SU-DHL-6 (cell line): Measurements from ENCODE around the gene AGBL4.

ENCODE experiments used
- EZH2phosphoT487 ChIP-seq: fragments of 200-600 bp; sonication (generic), shearing (Covaris generic); conservative IDR thresholded peaks from 2 replicates; pipeline ENCODE4 v1.6.1; 2018; ENCODE audit warnings: mild to moderate bottlenecking, antibody characterized with exemption, low read length, moderate library complexity, mixed read lengths
- TF ChIP-seq, protein P1 (sequence below): fragments of 200-600 bp; sonication (generic); IDR thresholded peaks from one replicate; pipeline ENCODE4 v1.5.1; 2017; ENCODE audit warnings: antibody characterized with exemption, mild to moderate bottlenecking, low read length, moderate library complexity; ENCODE audit not compliant: insufficient read depth, poor library complexity, severe bottlenecking

DNA sequence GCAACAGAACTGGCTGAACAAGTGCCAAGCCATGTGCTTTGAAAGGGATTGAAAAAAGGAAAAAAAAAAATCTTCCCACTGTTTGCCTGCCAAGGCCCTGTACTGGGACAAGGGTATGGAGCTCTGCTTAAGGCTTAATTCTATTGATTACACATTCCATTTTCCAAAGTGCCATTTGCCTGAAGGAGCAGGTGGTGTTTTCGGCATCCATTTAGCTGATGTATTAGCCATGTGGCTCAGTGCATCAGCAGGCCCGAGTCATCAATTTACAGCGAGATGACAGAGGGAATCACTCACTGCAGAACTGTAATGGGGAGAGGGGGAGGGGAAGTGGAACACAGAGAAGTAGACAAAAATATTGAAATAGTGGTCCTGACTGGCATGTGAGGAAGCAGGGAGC lies 1102.9 kb downstream of the AGBL4 start:
- TF ChIP-seq, protein P1, sequence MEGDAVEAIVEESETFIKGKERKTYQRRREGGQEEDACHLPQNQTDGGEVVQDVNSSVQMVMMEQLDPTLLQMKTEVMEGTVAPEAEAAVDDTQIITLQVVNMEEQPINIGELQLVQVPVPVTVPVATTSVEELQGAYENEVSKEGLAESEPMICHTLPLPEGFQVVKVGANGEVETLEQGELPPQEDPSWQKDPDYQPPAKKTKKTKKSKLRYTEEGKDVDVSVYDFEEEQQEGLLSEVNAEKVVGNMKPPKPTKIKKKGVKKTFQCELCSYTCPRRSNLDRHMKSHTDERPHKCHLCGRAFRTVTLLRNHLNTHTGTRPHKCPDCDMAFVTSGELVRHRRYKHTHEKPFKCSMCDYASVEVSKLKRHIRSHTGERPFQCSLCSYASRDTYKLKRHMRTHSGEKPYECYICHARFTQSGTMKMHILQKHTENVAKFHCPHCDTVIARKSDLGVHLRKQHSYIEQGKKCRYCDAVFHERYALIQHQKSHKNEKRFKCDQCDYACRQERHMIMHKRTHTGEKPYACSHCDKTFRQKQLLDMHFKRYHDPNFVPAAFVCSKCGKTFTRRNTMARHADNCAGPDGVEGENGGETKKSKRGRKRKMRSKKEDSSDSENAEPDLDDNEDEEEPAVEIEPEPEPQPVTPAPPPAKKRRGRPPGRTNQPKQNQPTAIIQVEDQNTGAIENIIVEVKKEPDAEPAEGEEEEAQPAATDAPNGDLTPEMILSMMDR = no peak
- no peak for TF ChIP-seq EZH2phosphoT487
